ENCODE data around the gene SMIM12.
"Not testable (repeated sequence)": the region's sequence is repeated elsewhere in the genome, so short reads cannot be mapped to it uniquely, and the experiment has no call there.

The SMIM12 gene

DNA sequence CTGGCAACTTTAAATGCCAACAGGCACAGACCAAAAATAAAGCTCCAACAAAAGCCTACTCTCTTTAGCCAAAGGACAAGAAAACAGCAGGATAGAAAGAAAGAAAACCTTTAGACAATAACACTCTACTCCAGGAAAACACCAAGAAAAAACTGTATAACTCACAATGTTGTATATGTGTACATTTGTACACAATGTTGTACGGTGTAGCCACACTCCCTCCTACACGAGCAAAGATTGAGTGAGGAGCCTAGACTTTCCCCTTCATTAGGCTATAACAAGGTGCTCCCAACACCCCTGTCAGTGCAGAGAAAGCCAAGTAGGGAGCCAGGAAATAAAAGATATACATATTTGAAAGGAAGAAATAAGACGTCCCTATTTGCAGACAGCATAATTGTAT is 42.8 kb downstream of the SMIM12 start:
- no peak for DNase-seq (ENCODE audit: extremely low read depth, low read depth)
- no peak overlapping the region for H3K4me3 ChIP-seq (replicated peaks; ENCODE audit: low read depth, low read length)
- no peak for TF ChIP-seq CTCF (IDR thresholded peaks at IDR 0.05; ENCODE audit: low read depth, low read length, missing control alignments)

DNA sequence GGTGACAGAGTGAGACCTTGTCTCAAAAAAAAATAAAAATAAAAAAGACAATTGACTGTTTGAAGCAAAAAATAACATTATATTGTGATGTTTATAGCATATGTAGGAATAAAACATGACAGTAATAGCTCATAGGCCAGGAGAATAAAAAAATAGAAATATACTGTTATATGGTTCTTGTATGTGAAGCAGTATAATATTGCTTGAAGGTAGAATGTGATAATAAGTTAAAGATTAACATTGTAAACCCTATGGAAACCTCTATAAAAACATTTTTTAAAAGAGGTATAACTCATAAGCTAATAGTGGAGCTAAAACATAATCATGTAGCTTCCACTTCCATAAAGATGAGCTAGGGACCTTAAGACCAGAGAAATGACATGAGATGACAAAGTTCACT is 43.2 kb downstream of the SMIM12 start:
- no peak for DNase-seq (ENCODE audit: extremely low read depth, low read depth)
- no peak for TF ChIP-seq CTCF (IDR thresholded peaks at IDR 0.05; ENCODE audit: low read depth, low read length, missing control alignments)
- no peak overlapping the region for H3K4me3 ChIP-seq (replicated peaks; ENCODE audit: low read depth, low read length)

DNA sequence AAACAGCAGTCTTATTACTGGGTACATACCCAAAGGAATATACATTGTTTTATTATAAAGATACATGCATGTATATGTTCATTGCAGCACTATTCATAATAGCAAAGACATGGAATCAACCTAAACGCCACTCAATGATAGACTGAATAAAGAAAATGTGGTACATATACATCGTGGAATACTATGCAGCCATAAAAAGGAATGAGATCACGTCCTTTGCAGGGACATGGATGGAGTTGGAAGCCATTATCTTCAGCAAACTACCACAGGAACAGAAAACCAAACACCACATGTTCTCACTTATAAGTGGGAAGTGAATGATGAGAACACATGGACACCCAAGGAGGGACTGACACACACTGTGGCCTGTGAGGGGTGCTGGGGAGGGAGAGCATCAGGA is 48.8 kb downstream of the SMIM12 start:
- not testable (repeated sequence) for DNase-seq (ENCODE audit: extremely low read depth, low read depth); H3K4me3 ChIP-seq (replicated peaks; ENCODE audit: low read depth, low read length)

DNA sequence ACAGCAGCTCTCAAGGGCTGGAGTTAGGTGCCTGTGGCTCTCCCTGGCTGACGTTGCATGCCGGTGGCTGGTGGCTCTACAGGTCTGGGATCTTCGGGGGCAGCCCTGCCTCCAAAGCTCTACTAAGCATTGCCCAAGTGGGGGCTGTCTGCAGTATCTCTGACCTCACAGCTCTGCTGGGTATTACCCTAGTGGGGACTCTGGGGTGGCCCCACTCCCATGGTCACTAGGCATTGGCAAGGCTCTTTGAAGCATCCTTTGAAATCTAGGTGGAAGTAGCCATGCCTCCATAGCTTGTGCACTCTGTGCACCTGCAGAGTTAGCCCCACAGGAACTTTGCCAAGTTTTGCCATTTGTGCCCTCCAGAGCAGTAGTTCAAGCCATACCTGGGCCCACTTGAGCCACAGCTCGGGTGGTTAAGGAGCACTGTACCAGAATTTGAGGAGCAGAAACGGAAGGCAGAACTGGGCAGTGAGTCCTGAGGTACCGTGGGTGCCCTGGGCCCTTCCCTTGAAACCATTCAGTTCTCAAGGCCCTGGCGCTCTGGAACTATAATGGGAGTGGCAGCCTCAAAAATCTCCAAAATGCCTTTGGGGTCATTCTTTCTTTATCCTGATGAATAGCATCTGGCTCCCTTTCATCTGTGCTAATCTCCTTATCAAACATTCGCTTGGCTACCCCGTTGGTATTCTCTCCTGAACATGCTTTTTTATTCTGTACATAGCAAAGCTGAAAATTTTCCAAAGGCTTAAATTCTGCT is 51.3 kb downstream of the SMIM12 start:
- no peak for DNase-seq (ENCODE audit: extremely low read depth, low read depth)
- no peak for TF ChIP-seq CTCF (IDR thresholded peaks at IDR 0.05; ENCODE audit: low read depth, low read length, missing control alignments)
- H3K4me3 ChIP-seq (replicated peaks; ENCODE audit: low read depth, low read length), result no peak overlapping the region

GRCh38 chr1:34806396-34806795 is 53.2 kb downstream of the SMIM12 start:
- H3K4me3 ChIP-seq (replicated peaks; ENCODE audit: low read depth, low read length), result no peak overlapping the region
- no peak for TF ChIP-seq CTCF (IDR thresholded peaks at IDR 0.05; ENCODE audit: low read depth, low read length, missing control alignments)
- DNase-seq (ENCODE audit: extremely low read depth, low read depth), result no peak

- no peak for DNase-seq (ENCODE audit: extremely low read depth, low read depth)
- no peak for TF ChIP-seq CTCF (IDR thresholded peaks at IDR 0.05; ENCODE audit: low read depth, low read length, missing control alignments)
- H3K4me3 ChIP-seq (replicated peaks; ENCODE audit: low read depth, low read length), result no peak overlapping the region
These were observed 55.8 kb downstream of the SMIM12 start for GRCh38 chr1:34803770-34804169.

Data from HFF-Myc (cell line).